Measurements from ENCODE around the gene TMEM147.

TMEM147 gene, protein sequence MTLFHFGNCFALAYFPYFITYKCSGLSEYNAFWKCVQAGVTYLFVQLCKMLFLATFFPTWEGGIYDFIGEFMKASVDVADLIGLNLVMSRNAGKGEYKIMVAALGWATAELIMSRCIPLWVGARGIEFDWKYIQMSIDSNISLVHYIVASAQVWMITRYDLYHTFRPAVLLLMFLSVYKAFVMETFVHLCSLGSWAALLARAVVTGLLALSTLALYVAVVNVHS

DNA sequence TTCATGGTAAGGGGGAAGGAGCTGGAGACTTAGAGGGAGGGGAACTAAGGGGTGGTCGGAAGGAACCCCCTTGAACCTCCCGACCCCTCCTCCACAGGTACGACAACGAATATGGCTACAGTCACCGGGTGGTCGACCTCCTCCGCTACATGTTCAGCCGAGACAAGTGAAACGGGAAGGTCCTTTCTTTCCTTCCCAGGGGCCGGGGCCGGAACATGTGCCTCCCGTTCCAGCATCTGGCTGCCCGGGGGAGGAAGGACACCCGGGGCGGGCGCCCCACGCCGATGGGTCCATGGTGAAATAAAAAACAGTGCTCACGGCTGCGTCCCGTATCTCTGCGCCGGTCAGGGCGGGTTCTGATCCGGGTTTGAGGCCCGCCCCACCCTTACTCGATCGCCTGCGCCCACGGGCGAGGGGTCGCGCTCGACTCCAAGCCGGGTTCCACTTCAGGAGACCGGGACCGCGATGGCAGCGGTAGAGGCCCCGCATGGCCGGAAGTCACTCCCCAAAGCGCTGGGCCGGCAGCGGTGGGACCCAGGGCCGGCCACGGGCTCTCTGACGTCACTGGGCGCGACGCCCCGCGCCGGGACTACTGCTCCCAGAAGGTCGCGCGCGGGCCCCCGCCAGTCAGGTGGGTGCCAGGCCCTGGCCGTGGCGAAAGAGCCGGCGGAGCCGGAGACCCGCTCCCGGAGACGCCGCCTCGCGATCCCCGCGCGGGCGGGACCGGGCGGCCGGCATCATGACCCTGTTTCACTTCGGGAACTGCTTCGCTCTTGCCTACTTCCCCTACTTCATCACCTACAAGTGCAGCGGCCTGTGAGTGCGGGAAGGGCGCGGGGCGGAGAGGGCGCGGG, at the start of gene TMEM147:
TMEM147 (plus strand) TSS at position 626 of the 854 bp plus-strand sequence; CDS start at position 740, 114 bp downstream.
- peak; percentile 66 for DNase-seq

DNA sequence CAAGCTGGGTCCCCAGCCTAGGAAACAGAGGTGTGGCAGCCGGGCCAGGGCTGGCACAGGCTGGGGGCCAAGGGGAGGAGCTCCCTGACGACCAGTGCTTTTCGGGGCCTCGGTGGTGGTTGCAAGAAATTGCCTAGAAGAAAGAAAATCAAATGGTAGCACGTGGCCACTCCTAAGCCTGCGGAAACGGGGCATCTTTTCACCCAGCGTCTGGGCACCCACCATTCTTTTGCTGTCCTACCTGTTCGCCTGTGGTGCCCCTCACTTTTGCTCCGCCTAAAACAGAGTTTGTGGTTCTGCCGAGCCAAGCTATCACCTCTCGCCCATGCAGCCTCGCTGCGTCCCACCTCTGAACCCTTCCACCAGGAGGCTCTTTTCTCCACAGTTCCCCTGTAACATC, 48.0 kb upstream of the TMEM147 start:
- DNase-seq = no peak

DNA sequence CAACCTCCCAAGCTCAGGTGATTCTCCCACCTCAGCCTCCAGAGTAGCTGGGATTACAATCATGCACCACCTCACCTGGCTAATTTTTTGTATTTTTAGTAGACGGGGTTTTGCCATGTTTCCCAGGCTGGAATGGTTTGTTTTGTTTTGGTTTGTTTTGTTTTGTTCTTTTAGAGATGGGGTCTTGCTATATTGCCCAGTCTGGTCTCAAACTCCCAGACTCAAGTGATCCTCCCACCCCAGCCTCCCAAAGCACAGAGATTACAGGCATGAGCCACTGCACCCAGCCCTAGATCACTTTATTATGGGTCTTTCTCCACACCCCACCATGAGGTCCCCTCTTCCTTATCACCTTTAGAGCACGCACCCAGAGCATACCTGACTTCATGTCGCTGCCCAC, 47.2 kb upstream of the TMEM147 start:
- no peak for DNase-seq

DNA sequence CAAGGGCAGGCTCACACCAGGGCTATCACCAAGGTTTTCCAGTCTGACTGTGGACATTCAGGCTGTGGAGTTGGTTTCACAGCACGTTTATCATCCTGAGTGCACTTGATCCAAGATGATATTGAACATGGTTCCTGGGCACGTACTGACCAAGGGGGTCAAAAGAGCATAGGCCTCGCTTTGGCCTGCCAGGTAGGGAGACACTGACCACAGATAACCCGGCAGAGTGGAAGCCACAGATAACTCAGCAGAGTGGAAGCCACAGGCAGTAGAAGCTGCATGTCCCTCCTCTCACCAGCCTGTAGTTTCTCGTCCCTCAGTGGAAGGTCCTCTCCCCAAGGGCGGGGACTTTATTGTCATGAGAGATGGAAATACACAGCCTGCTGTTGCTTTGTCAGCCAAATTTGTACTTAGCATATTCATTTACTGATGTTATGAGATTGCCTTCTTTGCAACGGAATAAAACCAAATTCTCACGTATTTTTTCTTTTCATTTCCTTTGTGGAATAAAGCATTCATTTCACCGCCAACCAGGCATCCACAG, 46.4 kb upstream of the TMEM147 start:
- no peak for DNase-seq

DNA sequence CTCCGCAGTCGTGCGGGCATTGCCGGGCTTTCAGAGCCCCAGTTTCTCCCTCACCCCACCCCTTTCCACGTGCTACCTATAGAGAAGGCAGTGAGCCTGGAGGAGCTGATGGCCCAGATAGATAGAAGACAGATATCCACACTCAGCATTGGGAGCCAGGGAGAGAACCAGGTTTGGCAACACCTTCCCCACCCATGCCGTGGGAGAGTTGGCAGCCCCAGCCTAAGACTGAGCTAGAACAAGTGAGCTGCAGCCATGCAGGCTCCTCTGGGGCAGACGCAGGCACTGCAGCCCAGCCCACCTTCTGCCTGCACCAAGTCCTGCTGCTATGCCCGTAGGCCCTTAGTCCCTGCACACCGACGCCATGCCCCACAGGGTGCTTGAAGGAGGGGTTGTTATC, 44.8 kb upstream of the TMEM147 start:
- DNase-seq = no peak

DNA sequence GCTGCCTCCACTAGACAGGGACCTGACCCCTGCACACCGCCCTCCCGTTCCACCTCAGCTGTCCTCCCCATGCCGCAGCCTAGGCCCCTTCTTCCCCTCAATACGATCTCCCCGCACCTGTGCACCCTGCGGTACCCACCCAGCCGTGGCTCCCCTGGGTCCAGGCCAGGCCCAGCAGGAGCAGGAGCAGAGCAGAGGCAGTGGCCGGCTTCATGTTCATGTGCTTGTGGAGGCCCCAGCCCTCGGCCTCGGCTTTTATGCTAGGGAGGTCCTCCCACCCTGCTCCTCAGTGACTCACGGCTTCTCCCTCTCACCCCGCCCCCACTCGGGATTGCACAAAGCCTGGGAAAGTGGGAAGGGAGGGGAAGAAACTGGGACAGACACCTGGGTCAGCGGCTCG, 43.7 kb upstream of the TMEM147 start:
- DNase-seq = no peak

DNA sequence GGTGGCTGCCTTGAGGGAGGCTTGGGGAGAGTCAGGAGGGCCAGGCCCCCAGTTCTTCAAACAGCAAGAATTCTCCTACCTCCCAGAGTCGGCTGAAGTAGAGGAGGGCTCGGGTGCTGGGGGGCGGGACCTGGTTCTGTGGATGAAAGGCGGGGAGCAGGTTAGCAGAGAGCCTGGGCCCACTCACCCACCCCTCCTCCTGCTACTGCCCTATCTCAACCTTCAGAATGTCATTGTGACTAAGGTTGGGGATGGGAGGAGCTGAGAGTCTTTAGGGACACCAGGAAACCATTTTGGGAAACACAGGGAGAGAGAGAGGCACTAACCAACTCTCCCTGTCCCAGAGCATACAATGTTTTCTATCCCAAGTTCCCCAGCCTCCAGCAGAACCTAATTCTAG, 42.7 kb upstream of the TMEM147 start:
- no peak for DNase-seq

DNA sequence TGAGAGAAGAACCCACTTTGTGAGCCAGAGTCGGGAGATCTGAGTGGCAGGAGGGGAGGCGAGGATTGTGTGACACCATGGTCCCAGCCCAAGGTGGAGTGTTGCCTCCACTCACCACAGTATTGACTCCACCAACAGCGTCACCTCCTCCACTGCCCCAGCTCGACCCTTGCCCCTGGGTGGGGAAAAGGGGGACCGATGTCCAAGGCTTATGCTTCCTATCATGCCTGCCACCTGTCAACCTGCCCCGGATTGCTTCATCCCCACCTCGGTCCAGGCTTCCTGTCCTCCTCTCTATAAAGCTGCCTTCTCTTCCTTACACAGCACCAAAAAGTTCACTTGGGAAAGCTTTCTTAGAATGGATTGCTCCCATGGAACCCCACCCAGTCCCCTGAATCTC, 39.4 kb upstream of the TMEM147 start:
- no peak for DNase-seq

DNA sequence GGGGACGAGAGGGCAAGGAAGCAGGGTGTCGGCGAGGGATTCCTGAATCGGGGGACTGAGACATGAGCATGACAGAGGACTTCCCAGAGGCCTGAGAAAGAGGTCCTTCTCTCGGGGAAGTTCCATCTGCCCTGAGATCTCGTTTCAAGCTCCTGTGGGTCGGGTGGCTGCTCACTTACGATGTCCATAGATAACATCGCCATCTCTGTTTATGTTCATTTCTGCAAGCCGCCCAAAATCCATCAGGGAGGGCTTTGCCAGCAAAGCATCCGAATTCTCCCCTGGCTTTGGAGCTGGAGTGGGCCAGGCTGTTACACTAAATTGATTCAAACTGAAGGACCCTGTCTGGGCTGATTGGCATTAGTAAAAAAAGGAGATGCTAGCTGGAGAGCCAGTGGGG, 37.9 kb upstream of the TMEM147 start:
- no peak for DNase-seq

DNA sequence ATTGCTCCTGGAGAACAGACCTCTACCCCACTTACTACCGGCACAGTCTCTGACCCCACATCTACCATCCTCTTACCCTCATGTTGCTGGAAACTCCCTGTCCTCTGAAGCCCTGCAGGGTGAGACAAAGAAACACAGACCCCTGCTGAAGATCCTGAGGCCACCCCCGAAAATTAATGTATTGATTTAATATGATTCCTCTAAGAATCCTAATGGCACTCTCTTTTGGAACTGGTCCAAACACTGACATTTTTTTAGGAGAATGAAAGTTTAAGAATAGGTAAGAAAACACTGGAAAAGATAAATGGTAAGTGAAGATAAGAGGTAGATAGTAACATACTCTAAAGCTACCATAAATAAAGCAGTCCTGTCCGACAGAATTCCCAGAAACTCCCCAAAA, 37.3 kb upstream of the TMEM147 start:
- DNase-seq = no peak

DNA sequence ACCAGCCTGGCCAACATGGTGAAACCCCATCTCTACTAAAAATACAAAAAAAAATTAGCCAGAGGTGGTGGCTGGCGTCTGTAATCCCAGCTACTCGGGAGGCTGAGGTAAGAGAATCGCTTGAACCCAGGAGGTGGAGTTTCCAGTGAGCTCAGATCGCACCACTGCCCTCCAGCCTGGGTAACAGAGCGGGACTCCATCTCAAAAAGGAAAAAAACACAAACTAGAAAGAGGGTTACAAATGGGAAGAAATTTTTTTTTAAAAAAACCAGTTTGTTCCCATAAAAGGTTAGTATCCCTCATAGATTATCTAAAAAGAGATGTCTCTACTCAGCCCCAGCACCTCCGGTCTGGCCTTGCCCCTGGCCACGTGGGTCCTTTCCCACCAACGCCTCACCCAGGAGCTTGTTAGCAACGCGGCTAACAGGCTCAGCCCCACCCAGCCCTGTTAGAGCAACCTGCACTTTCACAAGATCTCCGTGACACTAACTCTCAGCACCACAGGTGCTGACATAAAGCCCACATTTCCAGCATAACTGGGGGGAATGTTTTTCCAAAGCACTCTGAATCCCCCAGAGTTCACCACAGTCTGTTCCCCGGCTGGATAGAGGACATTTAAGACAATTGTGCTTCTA, 36.3 kb upstream of the TMEM147 start:
- DNase-seq = no peak

DNA sequence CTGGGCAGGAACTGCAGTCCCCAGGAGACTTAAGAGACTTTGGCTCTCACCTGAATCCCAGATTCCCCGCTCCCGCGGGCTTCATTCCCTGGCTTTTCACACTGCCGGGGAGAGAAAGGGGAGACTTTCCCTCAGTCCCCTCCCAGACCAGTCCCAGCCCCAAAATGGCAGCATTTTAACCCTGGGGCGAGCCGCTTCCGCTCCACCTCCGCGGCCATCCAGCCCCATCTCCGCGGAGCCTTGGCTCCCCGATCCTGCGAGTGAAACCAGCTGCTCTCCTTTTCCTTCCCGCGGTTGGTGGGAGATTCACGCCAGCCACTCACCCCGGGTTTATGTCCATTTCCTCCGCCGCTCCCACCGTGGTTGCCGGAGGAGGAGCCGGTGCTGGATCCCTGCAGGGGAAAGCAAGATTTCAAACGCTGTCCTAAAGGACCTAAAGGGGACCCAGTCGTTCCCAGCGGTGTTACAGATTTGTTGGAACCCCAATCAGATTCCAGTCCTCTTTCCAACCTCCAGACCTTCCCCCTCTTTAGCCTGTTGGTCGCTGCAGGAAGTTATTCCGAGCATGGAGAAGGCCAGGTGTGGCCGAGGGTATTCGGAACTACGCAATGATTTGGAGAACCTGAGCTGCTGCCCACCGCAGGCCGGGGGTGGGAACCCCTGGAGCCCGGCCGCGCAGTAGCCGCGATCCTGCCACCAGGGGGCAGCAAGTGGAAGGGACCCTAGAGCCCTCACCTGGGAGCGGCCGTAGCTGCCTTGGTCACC, 35.4 kb upstream of the TMEM147 start:
- no peak for DNase-seq

DNA sequence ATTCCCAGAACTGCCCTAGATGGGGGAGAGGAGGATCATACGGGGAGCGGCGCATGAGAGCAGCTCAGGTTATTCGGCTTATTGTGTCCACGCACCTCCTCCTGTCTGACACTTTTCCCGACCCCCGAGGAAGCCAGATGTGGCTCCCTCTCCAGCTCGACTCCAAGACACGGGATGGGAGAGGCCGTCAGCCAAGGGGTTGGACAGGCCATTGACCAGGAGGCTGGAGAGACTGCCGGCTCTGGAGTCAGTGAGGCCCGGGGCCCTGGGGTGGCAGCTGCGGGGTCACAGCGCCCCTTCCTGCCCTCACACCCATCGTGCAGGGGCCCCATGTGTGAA, 34.8 kb upstream of the TMEM147 start:
- DNase-seq = no peak

DNA sequence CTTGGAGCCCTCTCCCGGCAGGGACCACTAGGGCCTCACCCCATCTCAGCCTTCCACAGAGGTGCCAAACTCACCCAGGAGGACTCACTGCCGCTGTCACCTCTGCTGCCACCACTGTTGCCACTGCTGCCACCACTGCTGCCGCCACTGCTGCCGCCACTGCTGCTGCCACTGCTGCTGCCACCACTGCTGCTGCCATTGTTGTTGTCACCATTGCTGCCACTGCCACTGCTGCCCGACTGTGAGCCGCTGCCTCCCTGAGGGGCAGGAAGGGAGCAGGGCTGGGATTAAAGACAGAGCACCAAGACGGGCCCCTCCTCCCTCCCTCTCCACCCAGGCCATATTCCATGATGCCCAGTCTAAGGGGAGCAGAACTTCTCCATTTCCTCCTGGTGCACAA, 34.1 kb upstream of the TMEM147 start:
- DNase-seq = no peak

DNA sequence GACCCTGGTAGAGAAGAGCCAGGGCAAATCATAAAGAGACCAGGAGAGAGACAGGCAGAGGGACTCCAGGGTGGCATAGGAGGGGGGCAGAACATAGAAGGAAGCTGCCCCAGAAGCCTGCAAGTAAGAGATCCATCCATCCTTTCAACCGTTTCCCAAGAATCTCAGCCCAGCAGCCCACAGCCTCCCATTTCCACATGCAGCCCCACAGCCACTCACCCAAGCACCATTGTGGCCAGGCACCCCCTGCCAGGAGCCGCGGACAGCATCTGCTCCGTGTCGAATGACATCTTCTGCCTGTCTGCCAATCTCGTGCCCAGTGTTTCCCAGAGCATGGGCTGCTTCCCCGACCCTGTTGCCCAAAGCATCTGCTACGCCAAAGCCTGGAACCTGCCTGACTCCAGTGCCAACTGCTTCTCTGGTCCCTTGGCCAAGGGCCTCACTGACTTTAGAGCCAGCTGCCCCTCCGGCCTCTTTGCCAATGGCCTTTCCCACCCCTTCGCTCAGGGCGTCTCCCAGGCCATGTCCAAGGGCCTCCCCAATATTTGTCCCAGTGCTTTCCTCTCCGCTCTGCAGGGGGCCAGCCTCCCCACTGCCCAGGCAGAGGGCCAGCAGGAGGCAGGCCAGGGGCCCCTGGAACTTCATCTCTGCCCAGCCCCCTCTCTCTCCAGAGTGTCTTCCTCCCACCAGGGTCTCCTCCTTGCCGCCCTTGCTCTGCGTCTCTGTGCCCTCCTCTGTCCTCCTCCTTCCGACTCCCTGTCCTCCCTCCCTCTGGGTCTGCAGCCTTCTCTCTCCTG, 32.4 kb upstream of the TMEM147 start:
- DNase-seq = no peak

DNA sequence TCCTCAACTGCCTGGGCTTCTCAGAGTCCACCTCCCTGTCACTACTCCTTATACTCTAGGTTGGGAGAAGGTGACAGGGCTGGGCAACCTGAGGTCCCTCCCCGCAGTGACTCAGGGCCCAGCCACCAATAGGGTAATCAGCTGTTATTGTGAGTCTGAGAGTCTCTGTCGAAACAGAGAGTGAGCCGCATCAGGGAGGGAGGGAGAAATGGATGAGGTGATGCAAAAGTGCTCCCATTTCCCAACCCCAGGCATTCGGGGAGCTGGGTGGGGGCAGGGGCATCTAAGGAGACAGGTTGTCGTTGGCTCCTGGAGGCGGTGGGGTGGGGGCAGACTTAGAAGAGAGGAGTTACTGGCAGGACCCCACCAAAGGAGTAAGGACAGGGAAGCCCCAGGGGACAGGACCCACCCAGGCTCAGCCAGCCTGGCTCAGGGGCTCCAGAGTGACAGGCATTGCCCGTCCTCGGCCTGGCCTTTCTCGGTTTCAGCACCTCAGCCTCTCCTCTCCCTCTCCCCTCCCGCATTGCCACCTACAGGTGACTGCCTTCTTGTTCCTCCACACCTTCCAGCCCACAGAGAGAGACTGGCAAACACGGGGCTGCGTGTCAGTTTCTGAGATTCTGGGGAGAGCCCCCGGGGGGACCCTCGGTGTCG, 31.7 kb upstream of the TMEM147 start, which contains the start of gene DMKN:
DMKN (minus strand) TSS at position 22 of the 654 bp plus-strand sequence. CDS start 174 bp downstream, outside the sequence.
- no peak for DNase-seq

DNA sequence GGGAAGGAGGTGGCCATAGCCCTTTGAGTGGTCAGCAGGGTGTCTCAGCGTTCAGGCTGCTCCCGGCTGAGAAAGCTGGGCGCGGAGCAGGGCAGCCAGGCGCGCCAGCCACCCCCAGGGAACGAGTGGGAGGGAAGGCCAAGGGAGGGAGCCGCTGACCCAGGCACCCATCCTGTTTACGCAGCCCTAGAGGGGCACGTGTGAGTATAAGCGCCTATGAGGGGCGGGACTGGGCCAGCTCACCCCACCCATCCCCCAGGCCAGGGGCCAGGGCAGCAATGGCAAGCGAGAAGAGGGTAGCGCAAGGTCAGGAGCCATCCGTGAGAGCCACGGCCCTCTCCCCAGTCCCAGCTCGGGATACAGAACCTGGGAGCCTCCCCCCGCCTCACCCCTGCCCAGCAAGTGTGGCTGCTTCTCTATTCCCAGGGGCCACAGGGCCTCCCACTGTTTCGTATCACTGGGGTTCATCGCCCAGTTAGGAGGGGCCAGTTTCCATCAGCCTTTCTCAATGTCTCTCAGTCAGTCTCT, 31.1 kb upstream of the TMEM147 start:
- no peak for DNase-seq

DNA sequence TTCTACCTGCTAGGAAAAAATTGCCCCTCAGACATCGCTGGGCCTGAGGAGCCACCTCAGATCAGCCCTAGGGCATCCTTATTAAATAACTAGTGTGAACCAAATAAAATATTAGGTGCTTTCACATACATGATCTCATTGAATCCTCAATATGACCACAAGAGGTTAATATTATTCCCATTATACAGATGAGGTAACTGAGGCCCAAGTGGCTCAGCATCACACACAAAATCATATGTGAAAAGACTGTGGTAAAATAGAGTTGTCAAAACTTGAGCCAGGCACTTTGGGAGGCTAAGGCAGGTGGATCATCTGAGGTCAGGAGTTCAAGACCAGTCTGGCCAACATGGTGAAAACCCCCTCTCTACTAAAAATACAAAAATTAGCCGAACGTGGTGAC, 29.1 kb upstream of the TMEM147 start:
- no peak for DNase-seq

DNA sequence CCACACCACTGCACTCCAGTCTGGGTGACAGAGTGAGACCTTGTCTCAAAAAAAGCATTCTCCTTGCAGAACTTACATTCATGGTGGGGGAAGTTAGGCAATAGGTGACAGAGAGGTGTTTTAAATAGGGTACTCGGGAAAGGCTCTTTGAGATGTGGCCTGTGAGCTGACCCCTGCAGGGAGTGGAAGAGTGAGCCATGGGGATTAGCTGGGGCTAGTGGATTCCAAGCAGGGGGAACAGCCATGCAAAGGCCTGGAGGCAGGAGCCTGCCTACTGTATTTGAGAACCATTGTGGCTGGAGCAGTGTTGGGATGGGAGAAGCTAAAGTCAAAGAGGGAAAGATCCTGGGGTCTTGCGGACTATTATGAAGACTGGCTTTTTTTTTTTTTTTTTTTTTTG, 28.1 kb upstream of the TMEM147 start:
- DNase-seq = no peak

DNA sequence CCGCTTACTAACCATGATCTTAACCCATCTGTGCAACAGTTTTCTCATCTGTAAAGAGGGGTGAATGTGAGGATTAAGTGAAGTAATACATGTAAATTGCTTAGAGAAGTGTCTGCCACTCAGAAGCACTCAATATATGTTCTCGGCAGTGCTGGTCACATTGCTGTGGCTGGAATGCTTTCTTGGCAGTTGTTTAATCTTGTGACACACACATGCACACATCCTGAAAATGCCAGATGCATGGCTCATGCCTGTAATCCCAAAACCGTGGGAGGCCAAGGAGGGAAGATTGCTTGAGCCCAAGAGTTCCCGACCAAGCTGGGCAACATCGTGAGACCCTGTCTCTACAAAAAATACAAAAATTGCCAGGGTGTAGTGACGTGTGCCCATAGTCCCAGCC, 27.1 kb upstream of the TMEM147 start:
- no peak for DNase-seq

DNA sequence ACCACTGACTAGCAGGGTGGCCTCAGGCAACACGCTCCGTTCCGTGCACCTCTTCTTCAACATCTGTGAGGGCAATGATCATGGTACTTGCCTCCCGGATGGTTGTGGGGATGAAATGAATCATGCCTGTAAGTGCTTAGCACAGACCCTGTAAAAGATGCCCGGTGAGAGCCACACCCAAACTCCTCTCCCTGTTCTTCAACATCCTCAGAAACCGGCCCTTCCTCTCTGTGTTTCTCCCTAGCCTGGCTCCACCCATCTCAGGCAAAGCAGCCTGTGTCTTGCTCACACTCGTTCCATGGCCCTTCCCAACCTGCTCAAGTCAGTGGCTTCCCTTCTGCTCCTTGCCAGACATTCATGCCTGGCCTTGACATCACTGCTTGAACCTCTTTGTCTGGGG, 26.1 kb upstream of the TMEM147 start:
- DNase-seq = no peak

All from GF-D8 (cell line).